Breast epithelium (tissue), 3 donors: ENCODE results near the gene PCP2.

Experiments used
- CTCF ChIP-seq, 3 donors: fragments of 450-650 bp; IDR thresholded peaks; one replicate each; pipeline ENCODE4 v1.5.1; 2016 to 2017; ENCODE audit warnings: antibody characterized with exemption in 3 of 3, mild to moderate bottlenecking in 3 of 3, moderate library complexity in 3 of 3
- POLR2A ChIP-seq: fragments of 450-650 bp; IDR thresholded peaks from one replicate; pipeline ENCODE4 v1.6.1; 2016; ENCODE audit warnings: antibody characterized with exemption, mild to moderate bottlenecking, moderate library complexity
- POLR2AphosphoS5 ChIP-seq, 3 donors: sonication (generic); formaldehyde crosslinking; IDR thresholded peaks; one replicate each; pipeline ENCODE4 v1.6.1; 2017; ENCODE audit warnings: antibody characterized with exemption in 3 of 3

GRCh38 chr19:7618771-7619510 is 14.6 kb downstream of the PCP2 start:
- TF ChIP-seq CTCF (IDR thresholded peaks at IDR 0.05): no peak
- TF ChIP-seq POLR2A: no peak
- TF ChIP-seq POLR2AphosphoS5 (IDR thresholded peaks at IDR 0.05): peak in 1 of 3 donors; percentile 20
